ENCODE measurements around the gene TTLL4.

DNA sequence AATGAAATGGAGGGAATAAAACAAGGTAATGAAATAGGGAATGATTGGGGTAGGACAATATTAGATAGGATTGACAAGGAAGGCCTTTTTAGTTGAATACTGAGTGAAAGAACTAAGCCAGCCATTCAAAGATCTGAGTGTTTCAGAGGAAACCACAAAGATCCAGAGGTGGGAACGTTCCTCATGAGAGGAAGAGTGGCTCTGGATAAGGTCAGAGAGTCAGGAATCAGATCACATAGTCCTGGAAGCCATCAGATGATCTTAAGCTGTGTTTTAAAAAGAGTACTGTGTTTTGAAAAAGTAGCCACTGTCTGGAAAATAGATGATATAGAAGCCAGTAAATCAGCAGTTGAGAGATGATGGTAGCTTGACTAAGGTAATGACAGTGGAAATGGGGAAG is 11.8 kb downstream of the TTLL4 start:
- TF ChIP-seq, protein P1, sequence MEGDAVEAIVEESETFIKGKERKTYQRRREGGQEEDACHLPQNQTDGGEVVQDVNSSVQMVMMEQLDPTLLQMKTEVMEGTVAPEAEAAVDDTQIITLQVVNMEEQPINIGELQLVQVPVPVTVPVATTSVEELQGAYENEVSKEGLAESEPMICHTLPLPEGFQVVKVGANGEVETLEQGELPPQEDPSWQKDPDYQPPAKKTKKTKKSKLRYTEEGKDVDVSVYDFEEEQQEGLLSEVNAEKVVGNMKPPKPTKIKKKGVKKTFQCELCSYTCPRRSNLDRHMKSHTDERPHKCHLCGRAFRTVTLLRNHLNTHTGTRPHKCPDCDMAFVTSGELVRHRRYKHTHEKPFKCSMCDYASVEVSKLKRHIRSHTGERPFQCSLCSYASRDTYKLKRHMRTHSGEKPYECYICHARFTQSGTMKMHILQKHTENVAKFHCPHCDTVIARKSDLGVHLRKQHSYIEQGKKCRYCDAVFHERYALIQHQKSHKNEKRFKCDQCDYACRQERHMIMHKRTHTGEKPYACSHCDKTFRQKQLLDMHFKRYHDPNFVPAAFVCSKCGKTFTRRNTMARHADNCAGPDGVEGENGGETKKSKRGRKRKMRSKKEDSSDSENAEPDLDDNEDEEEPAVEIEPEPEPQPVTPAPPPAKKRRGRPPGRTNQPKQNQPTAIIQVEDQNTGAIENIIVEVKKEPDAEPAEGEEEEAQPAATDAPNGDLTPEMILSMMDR (IDR thresholded peaks at IDR 0.05) = no peak
- no peak for TF ChIP-seq POLR2A (IDR thresholded peaks at IDR 0.05)
